Activated T-cell treated with anti-CD3 and anti-CD28 coated beads, Interleukin-2, amount 50 U/mL, for 1 hour (primary cell): ENCODE measurements around the gene CCDC33.

ENCODE experiments used
- DNase-seq: peaks from one replicate; pipeline ENCODE4 v3.0.0-alpha.2; 2020

Gene CCDC33

DNA sequence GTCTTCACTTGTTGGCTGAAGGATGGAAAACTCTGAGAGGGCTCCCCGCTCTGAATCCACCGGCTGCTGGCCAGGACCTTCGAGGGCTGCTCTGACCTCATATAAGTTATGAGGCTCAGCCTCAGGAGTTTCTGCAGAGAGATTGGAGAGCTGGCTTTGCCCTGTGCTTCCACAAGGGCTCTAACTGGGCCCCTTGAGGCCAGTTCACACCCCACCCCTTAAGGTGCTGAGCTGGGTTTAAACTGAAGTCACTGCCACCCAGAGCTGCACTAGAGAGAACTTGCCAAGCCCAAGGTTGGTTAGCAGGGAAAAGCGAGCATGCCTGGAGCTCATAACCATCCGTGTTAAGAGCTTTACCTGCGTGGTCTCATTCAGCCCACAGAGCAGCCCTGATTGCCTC lies 2.8 kb upstream of the CCDC33 start:
- no peak for DNase-seq

DNA sequence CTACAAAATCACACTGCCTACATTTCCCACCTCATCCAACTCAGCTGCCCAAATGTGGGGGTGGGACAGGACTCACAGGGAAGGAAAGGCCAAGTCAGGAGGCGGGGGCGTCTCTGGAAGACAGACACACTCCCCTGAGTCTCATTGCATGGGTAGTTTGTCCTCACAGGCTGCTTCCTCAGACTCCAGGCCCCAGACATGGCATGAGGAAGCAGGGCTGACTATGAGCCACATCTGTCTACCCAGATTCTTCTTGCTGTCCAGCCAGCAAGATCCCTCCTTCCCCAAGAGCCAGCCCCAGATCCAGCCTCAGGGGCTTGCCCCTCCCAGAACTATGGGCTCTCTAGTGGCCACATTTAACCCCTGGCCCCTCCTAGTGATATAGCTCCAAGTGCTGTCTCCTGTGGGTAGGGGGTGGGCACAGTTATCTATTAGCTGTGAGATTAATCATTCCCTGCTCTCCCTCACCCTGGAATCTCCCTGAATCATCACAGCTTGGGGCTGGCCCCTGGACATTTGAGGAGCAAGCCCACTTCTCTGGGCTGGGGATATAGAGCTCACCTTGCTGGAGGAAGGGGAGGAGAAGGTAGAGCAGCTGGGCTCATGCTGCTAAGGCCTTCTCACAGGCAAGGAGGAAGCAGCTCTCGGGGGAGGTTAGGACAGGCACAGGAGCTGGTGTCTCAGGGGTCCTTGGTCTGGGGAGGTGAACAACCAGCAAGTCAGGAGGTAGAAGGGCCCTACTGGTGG lies 2.1 kb upstream of the CCDC33 start:
- DNase-seq = no peak

DNA sequence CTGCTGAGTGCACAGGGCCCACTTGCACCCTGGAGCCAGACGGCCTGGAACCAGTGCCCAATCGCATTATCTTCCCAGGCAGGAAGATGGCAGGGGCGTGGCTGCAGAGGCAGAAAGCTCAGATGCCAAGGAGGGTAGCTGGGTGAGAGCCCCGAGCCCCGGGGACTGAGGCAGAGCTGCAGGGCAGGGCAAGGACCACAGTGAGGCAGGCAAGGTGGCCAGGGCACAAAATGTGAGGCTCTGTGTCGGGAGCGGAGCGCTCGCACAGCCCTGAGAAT lies 1.6 kb upstream of the CCDC33 start:
- DNase-seq = no peak

DNA sequence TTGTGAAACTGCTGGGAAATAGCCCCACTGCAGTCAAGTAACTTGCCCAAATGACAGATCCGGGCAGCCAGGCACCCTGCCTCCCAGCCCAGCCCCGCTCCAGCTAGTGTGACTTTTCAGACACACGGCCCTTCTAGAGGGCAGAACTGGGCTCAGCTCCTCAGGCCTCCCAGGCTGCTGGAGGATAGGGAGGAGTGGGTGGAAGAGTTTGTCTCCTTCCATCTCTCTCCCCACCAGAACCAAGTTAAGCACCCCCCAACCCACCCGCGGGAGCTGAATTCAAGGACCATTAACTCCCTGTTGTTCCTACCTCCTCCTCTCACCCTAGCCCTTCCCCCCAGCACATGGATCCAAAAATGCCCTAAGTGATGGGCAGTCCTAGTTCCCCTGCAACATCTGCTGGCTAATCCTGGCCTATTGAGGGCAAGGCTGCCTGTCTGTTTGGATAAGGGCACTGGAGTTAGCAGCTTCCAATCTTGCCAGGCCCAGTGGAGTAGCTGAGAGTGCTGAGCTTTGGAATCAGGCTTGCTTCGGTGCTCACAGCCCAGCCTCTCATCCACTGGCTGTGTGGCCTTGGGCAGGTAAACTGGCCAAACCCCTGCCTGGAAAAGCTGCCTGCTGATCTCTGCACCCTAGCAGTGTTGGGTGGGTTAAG lies 3.1 kb downstream of the CCDC33 start:
- DNase-seq = no peak

DNA sequence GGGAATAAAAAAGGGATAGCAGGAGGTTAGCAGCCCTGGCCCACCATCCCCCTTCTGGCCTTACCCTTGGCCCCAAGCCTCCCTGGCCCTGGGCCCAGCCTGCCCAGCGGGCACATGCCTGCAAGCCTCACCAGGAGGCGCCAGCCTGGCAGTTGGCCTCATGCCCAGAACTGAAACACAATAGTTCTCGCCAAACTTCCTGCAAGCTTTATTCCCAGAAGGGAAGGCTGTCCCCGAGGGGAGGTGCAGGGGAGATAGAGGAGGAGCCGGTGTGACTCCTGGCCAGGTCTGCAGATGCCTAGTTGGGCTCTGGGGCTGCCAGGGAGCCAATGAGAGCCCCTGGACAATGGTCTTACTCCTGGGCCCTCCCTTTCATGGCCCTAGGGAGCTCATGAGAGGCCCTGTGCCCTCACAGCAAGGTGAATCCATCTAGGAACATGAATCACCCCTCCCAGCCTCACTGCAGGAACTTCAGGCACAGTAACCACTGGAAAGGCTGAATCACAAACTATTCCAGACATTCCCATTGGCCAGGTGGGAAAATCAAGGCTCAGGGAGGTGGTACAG lies 4.0 kb downstream of the CCDC33 start:
- no peak for DNase-seq

DNA sequence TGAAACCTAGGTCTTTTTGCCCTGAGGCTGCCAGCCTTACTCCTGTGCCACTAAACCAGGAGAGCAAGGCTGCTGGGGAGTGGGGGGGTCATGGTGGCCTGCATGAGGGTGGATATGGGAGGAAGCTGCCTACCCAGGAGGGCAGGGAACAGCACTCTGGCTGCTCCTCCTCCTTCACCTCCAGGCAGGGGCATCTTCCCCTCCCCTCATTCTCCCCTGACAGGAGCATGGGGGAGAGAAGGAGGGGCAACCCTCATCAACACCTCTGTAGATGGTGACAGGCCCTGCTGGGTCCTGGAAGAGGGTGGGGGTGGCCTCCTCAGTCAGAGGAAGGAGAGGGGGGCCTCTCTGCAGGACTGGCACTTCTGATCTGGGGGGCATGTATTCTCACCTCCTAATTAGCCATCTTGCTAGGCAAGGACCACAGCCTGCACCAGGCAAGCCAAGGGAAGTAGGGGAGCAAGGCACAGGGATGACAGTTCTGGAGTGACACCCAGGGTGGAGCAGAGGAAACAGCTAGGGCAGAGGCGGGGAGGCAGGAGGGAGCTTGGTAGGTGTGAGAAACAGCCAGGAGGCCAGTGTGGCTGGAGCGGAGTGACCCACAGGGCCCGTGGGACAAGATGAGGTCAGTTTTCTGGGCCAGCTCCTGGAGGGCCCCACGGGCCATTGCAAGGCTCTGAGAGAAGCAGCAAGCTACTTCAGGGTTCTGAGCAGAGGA lies 4.9 kb downstream of the CCDC33 start:
- no peak for DNase-seq

DNA sequence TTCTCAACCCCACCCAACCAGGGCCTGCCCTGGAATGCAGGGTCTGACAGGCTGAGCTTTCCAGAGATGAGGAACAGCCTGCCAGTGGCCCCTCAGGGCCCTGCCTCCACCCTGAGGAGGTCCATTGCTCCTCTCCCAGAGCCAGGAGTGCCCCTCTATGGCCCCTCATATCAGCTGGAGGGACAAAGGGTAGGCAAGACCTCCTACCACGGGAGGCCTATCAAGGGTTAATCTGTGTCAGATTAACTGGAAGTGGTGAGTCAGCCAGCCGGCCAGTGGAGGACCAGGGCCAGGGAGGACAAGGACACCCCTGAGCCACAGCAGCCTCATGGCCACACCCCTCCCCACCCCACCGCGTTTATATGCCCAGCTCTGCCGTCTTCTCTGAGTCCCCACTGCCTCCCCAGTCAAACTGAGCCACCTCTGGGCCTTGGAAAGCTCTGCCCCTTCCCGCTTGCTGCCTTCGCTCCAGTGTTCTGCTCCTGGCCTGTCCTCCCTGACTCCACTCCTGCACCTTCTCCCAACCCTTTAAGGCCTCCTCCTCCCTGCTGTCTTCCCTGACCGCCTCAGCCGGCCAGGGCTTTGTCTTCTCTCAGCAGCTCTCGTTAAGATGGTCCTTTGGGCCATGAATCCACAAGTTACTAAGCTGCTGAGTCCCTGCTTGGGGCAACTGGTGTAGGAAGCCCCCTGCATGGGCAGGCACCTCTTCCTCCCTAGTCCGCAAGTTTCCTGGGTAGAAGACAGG lies 6.5 kb downstream of the CCDC33 start:
- no peak for DNase-seq

DNA sequence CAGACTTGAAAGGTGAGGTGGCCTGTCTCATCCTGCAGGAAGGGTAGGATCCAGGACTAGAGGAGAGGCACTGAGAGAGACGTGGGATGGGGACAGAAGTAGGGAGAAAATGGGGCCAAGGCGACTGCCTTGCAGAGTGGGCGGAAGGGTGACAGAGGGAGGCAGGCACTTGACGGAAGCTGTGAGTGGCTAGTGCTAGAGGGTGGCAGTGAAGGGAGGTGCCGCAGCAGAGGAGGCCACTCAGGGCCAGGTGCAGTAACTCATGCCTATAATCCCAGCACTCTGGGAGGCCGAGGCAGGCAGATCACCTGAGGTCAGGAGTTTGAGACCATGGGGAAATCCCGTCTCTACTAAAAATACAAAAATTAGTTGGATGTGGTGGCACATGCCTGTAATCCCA lies 7.3 kb downstream of the CCDC33 start:
- no peak for DNase-seq

DNA sequence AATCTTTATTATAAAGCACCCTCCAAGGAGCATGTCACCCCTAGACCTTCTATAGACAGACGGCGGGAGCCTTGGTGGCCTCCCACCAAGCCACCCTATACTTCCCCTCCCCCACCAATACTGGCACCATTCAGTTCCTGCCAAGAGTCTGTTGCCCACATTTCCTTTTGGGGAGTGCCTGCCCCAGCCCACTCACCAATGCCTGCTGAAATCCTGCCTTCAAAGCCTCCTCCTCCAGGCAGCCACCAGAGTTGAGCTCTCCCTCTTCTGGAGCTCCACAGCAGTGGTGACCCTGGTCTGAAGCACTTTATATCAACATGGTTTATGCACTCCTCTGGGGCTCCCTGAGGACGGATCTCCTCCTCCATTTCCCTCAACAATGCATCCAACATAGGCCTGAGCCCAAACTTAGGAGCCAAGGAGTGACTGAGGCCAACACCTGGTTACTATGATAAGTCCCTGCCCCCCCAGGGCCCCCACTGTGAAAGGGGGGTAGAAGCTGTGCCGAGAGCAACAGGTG lies 8.8 kb downstream of the CCDC33 start:
- DNase-seq = no peak

DNA sequence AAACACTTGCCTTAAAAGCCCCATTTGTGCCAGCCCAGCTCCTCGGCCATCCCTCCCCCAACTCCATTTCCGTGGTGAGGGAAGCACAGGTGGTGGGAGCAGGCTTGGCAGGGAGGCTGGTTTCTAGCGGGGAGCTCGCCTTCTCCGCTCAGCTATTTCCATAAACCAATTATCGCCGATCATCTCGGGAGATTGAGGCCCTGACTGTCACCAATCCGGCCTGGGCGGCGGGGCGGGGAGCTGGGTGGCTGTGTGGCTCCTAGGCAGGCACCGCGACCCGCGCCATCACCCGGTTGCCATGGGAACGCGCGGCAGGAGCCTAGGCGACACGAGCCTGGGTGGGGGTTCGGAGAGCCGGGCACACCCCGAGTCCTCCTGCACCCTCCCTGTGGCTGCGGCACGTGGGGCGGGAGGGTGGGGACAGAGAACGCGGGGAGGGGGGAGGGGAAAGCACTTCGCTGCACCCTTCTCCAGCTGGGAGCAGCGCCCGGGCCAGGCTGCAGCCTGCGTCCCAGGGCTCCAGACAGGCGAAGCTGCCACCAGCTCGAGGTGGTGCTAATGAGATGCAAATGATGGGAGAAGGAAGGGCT lies 9.3 kb downstream of the CCDC33 start:
- DNase-seq = no peak

DNA sequence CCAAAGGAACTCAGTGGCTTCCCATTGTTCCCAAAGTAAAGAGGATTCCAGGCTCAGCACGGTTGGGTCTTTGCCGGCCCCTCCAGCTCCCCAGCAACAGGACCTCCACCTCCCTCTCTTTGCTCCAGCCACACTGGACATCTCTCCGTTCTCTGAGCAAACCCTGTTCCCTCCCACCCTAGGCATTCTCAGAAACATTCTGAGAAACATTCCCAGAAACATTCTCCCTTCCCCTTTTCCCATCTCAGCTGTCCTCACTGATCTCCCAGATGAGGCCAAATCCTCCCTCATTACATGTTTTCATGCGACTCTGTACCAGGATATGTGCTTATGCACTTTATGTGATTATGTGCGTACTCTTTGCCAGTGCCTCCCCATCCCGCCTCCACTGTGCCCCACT lies 14.1 kb downstream of the CCDC33 start:
- no peak for DNase-seq

DNA sequence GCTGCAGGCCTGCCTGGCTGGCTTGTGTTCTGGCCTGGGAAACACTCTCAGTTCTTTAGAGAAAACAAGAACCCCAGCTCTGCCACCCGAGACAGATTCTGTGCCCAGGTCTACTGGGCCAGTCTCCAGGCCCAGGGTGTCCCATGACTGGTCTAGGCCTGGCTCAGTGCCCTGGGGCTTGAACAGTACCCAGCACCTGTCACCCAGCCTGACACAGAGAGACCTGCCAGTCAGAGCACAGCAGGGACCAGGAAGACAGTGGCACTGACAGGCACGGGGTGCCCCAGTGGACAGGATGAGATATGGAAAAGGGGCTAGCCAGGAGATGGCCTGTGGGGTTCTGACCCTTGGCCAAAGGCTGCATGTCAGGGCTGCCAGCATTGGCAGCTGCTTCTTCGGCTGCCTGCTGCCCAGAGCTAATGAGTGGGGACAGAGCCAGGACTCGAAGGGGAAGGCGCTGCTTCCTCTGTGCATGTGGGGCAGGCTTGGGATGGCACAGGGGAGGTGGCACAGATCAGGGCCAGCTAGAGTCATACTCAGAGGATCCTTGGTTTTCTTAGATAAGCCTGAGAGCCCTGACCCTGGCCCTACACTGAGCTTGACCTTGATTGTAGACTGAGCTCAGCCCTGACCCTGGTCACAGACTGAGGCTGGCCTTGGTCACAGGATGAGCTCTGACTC lies 15.1 kb downstream of the CCDC33 start:
- DNase-seq = no peak

DNA sequence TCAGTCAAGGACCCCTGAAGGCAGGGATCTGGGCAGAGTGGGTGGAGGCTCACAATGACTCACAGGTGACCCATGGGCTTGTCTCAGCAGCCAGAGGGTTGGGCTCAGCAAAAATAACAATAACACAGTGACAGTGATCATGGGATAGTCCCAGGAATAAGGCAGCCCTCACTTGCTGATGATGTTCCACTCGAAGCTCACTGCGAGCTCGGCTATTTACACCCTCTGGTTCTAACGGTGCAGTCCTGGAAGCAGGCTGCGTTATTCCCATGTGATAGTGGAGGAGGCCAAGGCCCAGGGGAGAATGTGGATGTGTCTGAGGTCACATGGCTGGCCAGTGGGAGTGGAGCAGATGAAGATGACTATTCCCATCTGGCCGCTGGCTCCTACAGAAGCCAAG lies 16.2 kb downstream of the CCDC33 start:
- DNase-seq = no peak

DNA sequence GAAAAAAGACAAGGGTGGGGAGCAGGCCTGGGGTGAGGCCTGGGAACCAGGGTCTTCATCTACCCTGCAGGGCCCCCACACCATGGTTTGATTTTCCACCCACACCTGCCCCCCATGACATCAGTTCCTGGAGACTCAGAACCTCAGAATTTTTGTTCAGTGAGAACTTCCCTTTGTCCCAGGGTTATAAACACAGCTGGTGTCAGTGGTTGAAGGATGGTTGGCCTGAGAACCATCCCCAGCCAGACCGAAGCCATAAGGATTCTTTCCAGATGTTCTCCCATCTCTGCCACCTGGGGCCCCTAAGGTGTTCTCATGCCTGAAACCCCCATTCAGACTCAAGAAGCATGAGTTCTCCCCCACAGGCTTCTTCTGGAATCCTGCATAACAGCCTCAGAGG lies 16.6 kb downstream of the CCDC33 start:
- no peak for DNase-seq

DNA sequence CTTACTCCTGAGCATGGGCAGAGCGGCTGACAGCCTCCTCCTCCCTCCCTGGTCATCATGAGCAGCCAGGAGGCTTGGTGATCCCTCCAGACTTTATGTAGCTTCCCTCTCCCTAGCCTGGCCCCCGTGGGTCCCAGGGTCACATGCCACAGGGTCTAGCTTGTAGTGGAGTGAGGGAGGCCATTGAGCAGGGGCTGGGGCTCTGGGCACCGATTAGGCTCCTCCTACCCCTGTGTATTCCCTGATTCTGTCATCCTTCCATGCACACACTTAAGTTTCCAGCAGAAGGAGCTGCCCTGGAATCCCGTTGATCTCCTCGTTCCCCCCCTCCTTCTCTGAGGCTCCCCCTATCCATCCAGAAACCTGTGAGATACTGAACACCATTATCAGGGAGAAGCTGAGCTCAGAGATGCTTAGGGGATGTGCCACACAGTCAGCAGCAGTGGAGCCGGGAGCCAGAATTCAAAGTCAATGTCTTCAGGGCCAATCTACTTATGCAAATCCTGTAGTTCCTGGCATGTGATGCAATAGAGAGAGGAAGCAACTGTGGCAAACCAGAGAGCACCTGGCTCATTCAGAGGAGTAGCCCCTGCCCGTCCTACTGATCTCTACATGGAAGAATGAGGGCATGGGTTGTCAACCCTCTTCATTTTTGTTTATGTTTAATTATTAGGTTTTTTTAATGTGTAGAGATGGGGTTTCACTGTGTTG lies 17.2 kb downstream of the CCDC33 start:
- no peak for DNase-seq

DNA sequence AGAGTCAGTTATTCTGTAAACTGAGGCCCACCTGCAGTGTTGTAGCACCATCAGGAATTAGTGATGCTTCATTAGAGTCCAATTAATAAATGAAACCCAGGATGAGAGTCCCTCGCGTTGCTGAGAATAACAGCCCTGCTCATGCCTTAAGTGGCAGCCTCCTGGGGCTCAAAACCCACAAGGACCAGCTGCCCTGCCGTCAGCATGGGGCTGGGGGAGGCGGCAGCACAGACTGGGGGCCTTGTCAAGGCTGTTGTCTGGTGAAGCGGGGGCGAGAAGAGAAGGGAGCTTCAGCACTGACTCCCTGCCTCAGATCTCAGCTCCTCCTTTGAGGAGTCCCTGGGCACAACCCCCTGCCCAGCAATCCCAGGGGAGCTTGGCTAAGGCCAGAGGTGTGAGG lies 21.0 kb downstream of the CCDC33 start:
- no peak for DNase-seq

DNA sequence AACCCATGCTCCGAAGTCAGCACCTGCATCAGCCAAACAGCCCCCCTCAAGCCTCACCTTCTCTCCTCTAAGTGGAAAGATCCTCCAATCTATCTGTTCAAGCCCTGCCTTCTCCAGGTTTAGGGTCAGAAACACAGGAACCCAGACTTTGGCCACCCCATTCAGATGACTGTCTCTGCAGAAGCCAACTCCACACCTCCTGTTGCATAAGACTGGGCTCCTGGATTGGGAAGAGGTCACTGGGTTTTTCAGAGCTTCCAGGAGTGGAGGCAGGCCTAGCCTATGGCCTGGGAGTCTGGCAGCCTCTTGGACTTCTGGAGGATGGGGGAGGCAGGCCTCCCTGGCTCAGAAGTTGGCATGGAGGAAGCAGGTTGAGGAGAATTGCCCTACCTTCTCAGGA lies 21.5 kb downstream of the CCDC33 start:
- no peak for DNase-seq

DNA sequence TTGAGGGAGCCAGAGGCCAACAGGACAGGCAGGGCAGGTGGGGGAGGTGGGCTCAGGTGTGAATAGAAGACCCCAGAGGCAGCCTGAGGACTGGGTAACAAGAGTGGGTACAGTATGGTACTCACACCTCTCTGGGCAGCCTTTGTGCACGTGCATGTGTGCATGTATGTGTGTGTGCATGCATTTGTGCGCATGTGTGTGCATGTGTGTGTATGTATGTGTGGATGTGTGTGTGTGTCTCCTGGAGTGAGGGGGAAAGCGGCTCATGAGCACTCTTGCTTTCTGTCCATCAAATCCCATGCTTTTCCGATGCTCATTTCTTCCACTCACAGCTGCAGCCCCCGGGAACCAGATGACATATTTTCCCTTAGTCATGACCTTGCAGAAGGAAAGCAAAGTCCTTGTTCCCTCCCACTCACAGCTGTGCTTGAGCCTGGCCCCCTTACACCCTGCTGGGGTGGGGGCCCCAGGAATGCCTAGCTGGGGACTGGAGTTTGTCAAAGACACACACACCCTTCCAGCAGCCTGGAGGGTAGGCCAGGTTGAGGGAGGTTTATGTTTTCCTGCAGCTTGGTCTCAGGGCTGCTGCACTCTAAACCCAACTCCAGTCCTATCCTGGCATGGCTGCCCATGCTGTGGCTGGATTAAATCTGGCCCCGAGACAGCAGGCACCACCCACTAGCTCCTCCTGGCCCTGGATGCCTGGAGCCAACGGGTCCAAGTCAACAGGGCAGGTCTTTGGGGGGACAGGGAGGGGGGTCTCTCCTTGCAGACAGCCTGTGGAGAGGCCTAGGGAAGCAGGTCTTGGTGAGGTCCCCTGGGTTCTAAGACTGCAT lies 22.5 kb downstream of the CCDC33 start:
- no peak for DNase-seq

DNA sequence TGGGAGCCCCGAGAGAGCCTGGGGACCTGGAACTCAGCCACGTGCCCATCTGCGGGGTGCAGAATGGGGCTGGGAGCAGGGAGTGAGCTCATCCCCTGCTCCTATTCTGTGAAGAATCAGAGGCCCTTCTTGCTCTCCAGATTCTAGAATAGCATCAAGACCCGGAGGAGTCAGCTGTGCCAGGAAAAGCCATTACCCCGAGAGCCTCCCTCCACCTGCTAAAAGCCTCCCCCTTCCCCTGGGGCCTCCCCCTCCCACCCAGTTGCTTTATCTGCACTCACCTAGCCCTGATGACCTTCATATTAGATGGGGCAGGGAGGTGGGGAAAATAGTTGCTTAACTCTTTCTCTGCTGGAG lies 23.1 kb downstream of the CCDC33 start:
- no peak for DNase-seq

DNA sequence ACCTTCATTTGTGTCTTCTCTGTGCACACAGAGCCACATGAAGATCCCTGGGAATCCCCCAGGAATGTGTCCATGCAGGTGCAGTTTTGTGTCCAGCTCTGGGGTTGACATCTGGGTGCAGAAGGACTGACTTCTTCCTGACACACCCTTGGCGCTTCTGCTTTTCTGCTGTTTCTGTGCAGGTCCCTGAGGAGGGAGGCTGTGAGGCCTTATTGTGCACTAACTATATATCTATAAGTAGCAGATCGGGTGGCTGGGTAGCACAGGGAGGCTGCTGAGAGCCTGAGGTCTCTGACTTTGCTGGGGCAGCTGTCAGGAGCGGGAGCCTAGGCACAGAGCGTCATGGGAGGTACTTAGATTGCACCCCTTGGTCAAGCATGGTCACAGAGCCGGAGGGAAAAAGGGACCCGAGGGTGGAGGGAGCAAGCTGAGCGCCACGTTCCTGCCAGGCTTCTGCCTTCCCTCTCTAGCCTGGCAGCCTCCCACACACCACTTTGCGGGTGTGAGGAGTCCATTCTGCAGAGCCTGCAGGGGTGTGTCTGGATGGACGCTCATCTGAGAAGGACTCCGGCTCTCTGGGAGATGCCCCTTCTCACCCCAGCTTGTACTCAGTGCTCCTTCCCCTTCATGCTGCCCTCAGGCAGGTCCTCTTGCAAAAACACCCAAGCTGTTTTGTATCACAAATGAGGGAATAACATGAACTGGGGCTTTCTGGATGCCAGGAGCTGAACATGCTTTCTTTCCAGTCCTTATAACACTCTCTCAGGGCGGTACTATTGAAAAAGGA lies 23.9 kb downstream of the CCDC33 start:
- DNase-seq = no peak
